Retinal pigment epithelial cell (primary cell): ENCODE results near the gene SNRPB2.

Experiments used
- DNase-seq: peaks from one replicate; pipeline ENCODE4 v3.0.0-alpha.2; 2010; ENCODE audit warnings: low read depth
- H3K4me3 ChIP-seq: 2 replicates; pipeline ENCODE4 v1.5.1; 2011; ENCODE audit warnings: mild to moderate bottlenecking, low read length, control low read depth, moderate library complexity
- CTCF ChIP-seq: conservative IDR thresholded peaks from 2 replicates; pipeline ENCODE4 v1.5.1; 2011; ENCODE audit warnings: low read depth, low read length, control low read depth, inconsistent platforms

SNRPB2 gene

DNA sequence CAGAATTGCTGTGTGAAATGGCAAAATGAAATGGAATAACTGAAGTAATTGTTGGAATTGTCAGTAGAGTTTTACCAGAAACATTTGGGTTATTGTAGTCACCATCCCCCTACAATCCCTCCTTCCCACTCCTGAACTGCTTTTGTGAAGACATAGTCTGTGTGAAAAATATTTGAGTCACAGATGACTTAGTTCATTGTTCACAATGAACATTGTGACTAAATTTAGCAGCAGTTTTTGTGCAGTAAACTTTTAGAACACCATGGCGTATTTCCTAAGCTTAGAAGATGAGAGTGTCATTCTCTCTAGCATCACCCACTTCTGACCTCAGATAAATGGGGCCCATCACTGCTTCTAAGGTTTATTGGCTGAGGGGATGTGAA lies 29.3 kb downstream of the SNRPB2 start:
- no peak for TF ChIP-seq CTCF

DNA sequence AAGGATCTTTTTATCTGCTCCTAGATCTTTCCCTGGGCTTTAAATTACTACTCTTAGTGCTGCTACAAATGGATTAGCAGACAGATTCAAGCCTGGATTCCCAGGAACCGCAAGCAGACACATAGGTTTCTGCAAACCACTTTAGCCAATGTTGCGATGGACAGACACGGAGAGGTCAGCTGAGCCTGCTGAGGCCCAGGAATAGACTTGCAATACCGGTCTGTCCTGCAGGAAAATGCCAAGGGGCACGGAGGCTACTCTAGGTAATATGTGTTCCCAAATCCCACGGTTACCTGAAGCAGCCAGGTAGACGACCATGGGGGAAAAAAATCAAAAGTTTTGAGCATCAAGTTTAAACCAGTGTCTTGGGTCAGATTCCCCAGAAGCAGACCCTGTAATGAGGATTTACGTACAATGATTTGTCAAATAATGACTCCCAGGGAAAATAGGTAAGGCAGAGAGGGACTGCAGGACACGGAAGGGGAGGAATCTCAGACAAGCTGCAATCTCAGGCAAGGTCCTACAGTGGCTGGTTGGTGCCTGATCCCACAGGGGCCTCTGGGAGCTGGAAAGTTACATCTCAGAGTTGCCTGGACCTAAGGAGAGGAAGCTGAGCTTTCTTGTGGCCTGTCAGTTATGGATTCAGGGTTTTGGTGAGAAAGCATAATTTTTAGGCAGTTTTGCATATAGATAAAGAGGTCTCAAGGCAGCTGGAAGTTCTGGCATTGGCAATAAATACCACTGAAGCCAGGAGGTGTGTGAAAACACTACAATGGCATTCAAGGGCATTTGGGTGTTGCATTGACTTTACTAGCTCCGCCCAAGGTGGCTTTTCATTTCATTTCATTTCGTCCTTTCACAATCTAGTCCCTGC lies 30.8 kb downstream of the SNRPB2 start:
- DNase-seq: no peak
- no peak for TF ChIP-seq CTCF
- H3K4me3 ChIP-seq: no peak overlapping the region

More for the DNA sequence above, 29.3 kb downstream of the SNRPB2 start:
- H3K4me3 ChIP-seq: no peak overlapping the region
- DNase-seq: no peak

DNA sequence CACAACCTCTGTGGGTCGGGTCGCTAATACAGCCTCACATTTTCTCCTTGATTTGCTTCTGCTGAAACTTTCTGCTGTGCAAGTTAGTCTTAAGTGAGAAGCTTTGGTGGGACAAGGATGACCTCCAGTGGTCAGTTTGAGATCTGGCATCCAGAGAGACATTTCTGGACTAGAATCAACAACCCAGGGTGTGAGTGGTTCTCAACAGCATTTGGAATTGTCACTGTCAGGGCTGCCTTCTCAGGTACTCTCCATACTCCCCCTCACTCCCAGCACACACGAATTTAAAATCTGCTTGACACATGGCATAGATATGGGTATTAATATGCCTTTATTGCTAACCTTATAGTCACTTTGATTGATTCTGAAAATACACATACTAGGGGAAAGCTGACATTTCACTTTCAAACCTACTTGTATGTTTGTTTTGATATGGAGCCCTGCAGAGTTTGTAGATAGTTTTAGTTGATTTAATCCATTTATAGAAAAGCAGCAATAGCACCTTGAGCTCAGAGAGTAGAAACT lies 31.5 kb downstream of the SNRPB2 start:
- TF ChIP-seq CTCF: peak; percentile 79
- no peak overlapping the region for H3K4me3 ChIP-seq
- DNase-seq: peak; percentile 39

- no peak for DNase-seq
- no peak for TF ChIP-seq CTCF
- H3K4me3 ChIP-seq: no peak overlapping the region
Measured at GRCh38 chr20:16764560-16764959, 34.7 kb downstream of the SNRPB2 start.

DNA sequence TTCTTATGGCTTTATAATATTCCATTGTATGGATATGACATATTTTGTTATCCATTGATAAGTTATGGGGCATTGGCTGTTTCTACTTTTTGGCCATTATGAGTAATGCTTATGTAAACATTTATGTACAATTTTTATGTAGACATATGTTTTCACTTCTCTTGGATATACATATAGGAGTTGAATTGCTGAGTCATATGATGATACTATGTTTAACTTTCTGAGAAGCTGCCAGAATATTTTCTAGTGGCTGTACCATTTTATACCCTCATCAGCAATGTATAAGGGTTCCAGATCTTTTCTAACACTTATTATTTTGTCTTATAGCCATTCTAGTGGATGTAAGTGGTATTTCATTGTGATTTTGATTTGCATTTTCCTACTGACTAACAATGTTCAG lies 41.4 kb downstream of the SNRPB2 start:
- TF ChIP-seq CTCF: no peak

GRCh38 chr20:16775961-16776360 lies 46.1 kb downstream of the SNRPB2 start:
- TF ChIP-seq CTCF: no peak
- no peak overlapping the region for H3K4me3 ChIP-seq
- no peak for DNase-seq

More for the DNA sequence above, 41.4 kb downstream of the SNRPB2 start:
- no peak for DNase-seq
- H3K4me3 ChIP-seq: no peak overlapping the region

GRCh38 chr20:16777126-16777525 lies 47.3 kb downstream of the SNRPB2 start:
- DNase-seq: no peak
- TF ChIP-seq CTCF: no peak
- no peak overlapping the region for H3K4me3 ChIP-seq
